GM06990 (cell line): ENCODE data around the gene NAPSA.

Source experiments
- DNase-seq: peaks from one replicate; pipeline ENCODE4 v3.0.0-alpha.2; 2011; ENCODE audit not compliant: insufficient read length; ENCODE audit errors: extremely low read depth
- H3K27me3 ChIP-seq: replicated peaks from 2 replicates; pipeline ENCODE4 v1.6.0; 2011; ENCODE audit warnings: low read length; ENCODE audit not compliant: control insufficient read depth, insufficient read depth
- H3K36me3 ChIP-seq: 2 replicates; pipeline ENCODE4 v1.5.1; 2011; ENCODE audit warnings: low read length; ENCODE audit not compliant: control insufficient read depth, insufficient read depth
- H3K4me3 ChIP-seq: replicated peaks from 2 replicates; pipeline ENCODE4 v1.5.1; 2011; ENCODE audit warnings: low read depth, mild to moderate bottlenecking, control low read depth, low read length
- CTCF ChIP-seq: IDR thresholded peaks from 2 replicates; pipeline ENCODE4 v1.5.1; 2011; ENCODE audit warnings: low read length, control low read depth, mild to moderate bottlenecking, inconsistent platforms; ENCODE audit not compliant: insufficient read depth, poor library complexity, severe bottlenecking

NAPSA gene

GRCh38 chr19:50320596-50320995 lies 44.8 kb downstream of the NAPSA start:
- H3K27me3 ChIP-seq, result no peaks in the 10 kb centered on the region

GRCh38 chr19:50320051-50320450 lies 45.4 kb downstream of the NAPSA start:
- H3K36me3 ChIP-seq, result peaks cover 3% of the 10 kb centered on the region
- DNase-seq, result no peak
- TF ChIP-seq CTCF, result no peak
- no peak overlapping the region for H3K4me3 ChIP-seq
- H3K27me3 ChIP-seq, result peaks cover under 1% of the 10 kb centered on the region

More at GRCh38 chr19:50320596-50320995, 44.8 kb downstream of the NAPSA start:
- DNase-seq, result no peak
- Histone ChIP-seq H3K4me3 (no peak overlapping the region), H3K36me3 (peaks cover 3% of the 10 kb centered on the region)
- TF ChIP-seq CTCF, result no peak

- no peak overlapping the region for H3K4me3 ChIP-seq
- no peak for DNase-seq
- H3K27me3 ChIP-seq, result peaks cover 2% of the 10 kb centered on the region
- TF ChIP-seq CTCF, result no peak
- H3K36me3 ChIP-seq, result peaks cover 3% of the 10 kb centered on the region
These were observed 46.3 kb downstream of the NAPSA start for GRCh38 chr19:50319156-50319555.

GRCh38 chr19:50318438-50318837 lies 47.0 kb downstream of the NAPSA start:
- Histone ChIP-seq H3K4me3 (no peak overlapping the region), H3K27me3 (peaks cover 3% of the 10 kb centered on the region), H3K36me3 (peaks cover 2% of the 10 kb centered on the region)
- no peak for TF ChIP-seq CTCF
- no peak for DNase-seq

- TF ChIP-seq CTCF, result no peak
- Histone ChIP-seq H3K27me3 (peaks cover 5% of the 10 kb centered on the region), H3K4me3 (no peak overlapping the region), H3K36me3 (no peaks in the 10 kb centered on the region)
- no peak for DNase-seq
These were observed 48.3 kb downstream of the NAPSA start for GRCh38 chr19:50317115-50317514.
